Thyroid gland (tissue), 4 donors: Measurements from ENCODE around the gene UFC1. TPM values are rescaled to one million over a fixed set of nuclear protein-coding genes. Genes with fewer than 3 reads are reported as not detected.

Source experiments
- DNase-seq, 2 donors: peaks; one replicate each; pipeline ENCODE4 v3.0.0-alpha.2; 2019
- H3K27ac ChIP-seq, 3 donors: fragments of 200-600 bp; sonication (generic); 1 replicate in 2 of 3; 2 replicates in 1 of 3; pipeline ENCODE4 v1.5.1; 2016 to 2019; ENCODE audit warnings: mild to moderate bottlenecking in 1 of 3, moderate library complexity in 1 of 3
- H3K27me3 ChIP-seq: fragments of 200-600 bp; sonication (generic); one replicate; pipeline ENCODE4 v1.5.1; 2019
- H3K36me3 ChIP-seq, 2 donors: fragments of 200-600 bp; sonication (generic); one replicate each; pipeline ENCODE4 v1.5.1; 2016 to 2019
- H3K4me1 ChIP-seq, 2 donors: fragments of 200-600 bp; sonication (generic); one replicate each; pipeline ENCODE4 v1.5.1; 2017 to 2019
- H3K4me3 ChIP-seq, 3 donors: fragments of 200-600 bp; sonication (generic); replicated peaks in 1 of 3; 1 replicate in 2 of 3; 2 replicates in 1 of 3; pipeline ENCODE4 v1.5.1; 2016; ENCODE audit warnings: mild to moderate bottlenecking in 1 of 3
- H3K9me3 ChIP-seq: fragments of 200-600 bp; sonication (generic); one replicate; pipeline ENCODE4 v1.5.1; 2017
- CTCF ChIP-seq, 6 experiments: fragments of 200-600 bp in 3 of 6; fragments of 450-650 bp in 3 of 6; sonication (generic) in 3 of 6; IDR thresholded peaks; one replicate each; pipeline ENCODE4 v1.5.1; 2016 to 2019; ENCODE audit warnings: antibody characterized with exemption in 6 of 6, mild to moderate bottlenecking in 2 of 6, inconsistent platforms in 1 of 6, moderate library complexity in 1 of 6
- POLR2A ChIP-seq, 2 donors: fragments of 450-650 bp; IDR thresholded peaks; one replicate each; pipeline ENCODE4 v1.6.1; 2017; ENCODE audit warnings: antibody characterized with exemption in 2 of 2, mild to moderate bottlenecking in 2 of 2, moderate library complexity in 1 of 2
- WGBS, 2 donors: methylation state at CpG; one replicate each; pipeline ENCODE4 v1.1.5; 2017; 5-methylcytosine and 5-hydroxymethylcytosine counted together
- intact Hi-C: fragments of 100-400 bp; cut with DNase I; formaldehyde crosslinking; loops from one replicate; pipeline ENCODE4 v1.15.1; 2023
- total RNA-seq, 4 donors: library from RNA; depleted of rRNA; stranded (reverse); fragments of >200 nt; gene quantifications; one replicate each; pipeline ENCODE4 v1.2.3, GENCODE V29; 2016

The UFC1 gene
- total RNA-seq, 4 donors from 2014 or later = 37.6 to 90.4 (median 62.1) TPM

- peak overlapping the region in 2 of 3 donors; percentile 54 to 79 for H3K27ac ChIP-seq
- no peak overlapping the region for H3K4me3 ChIP-seq
- 21 to 24% methylated on average over 3 of the region's 3 CpGs for WGBS, 2 donors
- no peaks in the 10 kb centered on the region for H3K9me3 ChIP-seq
- DNase-seq = peak; percentile 45 to 49
- peaks cover 0 to 8% of the 10 kb centered on the region in 2 donors for H3K4me1 ChIP-seq
- TF ChIP-seq CTCF (IDR thresholded peaks at IDR 0.05) = no peak
- no peak for TF ChIP-seq POLR2A (IDR thresholded peaks at IDR 0.05)
- intact Hi-C loops = no loop called here
- no peaks in the 10 kb centered on the region for H3K27me3 ChIP-seq
- H3K36me3 ChIP-seq = no peaks in the 10 kb centered on the region
Measured at GRCh38 chr1:161185282-161185682, 31.5 kb downstream of the UFC1 start.

- TF ChIP-seq POLR2A (IDR thresholded peaks at IDR 0.05) (no peak), CTCF (IDR thresholded peaks at IDR 0.05) (no peak)
- no peaks in the 10 kb centered on the region for H3K36me3 ChIP-seq
- H3K27me3 ChIP-seq = no peaks in the 10 kb centered on the region
- H3K4me1 ChIP-seq = peaks cover 0 to 8% of the 10 kb centered on the region in 2 donors
- H3K9me3 ChIP-seq = no peaks in the 10 kb centered on the region
- intact Hi-C loops = no loop called here
- WGBS, 2 donors = 42 to 54% methylated on average over 2 of the region's 2 CpGs
- no peak for DNase-seq
- H3K27ac ChIP-seq = peak overlapping the region in 2 of 3 donors; percentile 54 to 79
- no peak overlapping the region for H3K4me3 ChIP-seq
Measured at GRCh38 chr1:161185732-161186311, 32.0 kb downstream of the UFC1 start.

- WGBS, 2 donors = 68 to 79% methylated on average over 3 of the region's 3 CpGs
- Histone ChIP-seq H3K4me3 (no peak overlapping the region), H3K36me3 (no peaks in the 10 kb centered on the region), H3K27ac (no peak overlapping the region), H3K27me3 (no peaks in the 10 kb centered on the region), H3K9me3 (no peaks in the 10 kb centered on the region), H3K4me1 (peaks cover 0 to 8% of the 10 kb centered on the region in 2 donors)
- DNase-seq = no peak
- intact Hi-C loops = no loop called here
- TF ChIP-seq POLR2A (IDR thresholded peaks at IDR 0.05) (no peak), CTCF (IDR thresholded peaks at IDR 0.05) (no peak)
Measured at GRCh38 chr1:161187311-161187710, 33.5 kb downstream of the UFC1 start.

GRCh38 chr1:161188381-161188780 is 34.6 kb downstream of the UFC1 start:
- no peak for DNase-seq
- intact Hi-C loops = no loop called here
- H3K36me3 ChIP-seq = no peaks in the 10 kb centered on the region
- TF ChIP-seq POLR2A (IDR thresholded peaks at IDR 0.05) (no peak), CTCF (IDR thresholded peaks at IDR 0.05) (no peak)
- 80 to 82% methylated on average over 6 of the region's 6 CpGs for WGBS, 2 donors
- no peak overlapping the region for H3K4me3 ChIP-seq
- H3K27ac ChIP-seq = no peak overlapping the region
- no peaks in the 10 kb centered on the region for H3K27me3 ChIP-seq
- peaks cover 0 to 13% of the 10 kb centered on the region in 2 donors for H3K4me1 ChIP-seq
- H3K9me3 ChIP-seq = no peaks in the 10 kb centered on the region

- DNase-seq = no peak
- Histone ChIP-seq H3K4me3 (no peak overlapping the region), H3K27ac (no peak overlapping the region), H3K4me1 (peaks cover 0 to 16% of the 10 kb centered on the region in 2 donors), H3K27me3 (no peaks in the 10 kb centered on the region), H3K9me3 (no peaks in the 10 kb centered on the region), H3K36me3 (no peaks in the 10 kb centered on the region)
- intact Hi-C loops = no loop called here
- TF ChIP-seq CTCF (IDR thresholded peaks at IDR 0.05) (no peak), POLR2A (IDR thresholded peaks at IDR 0.05) (no peak)
- WGBS, 2 donors = 86 to 90% methylated on average over 5 of the region's 5 CpGs
Measured at GRCh38 chr1:161189036-161189435, 35.3 kb downstream of the UFC1 start.
